Type B pancreatic cell (in vitro differentiated cells): Measurements from ENCODE around the gene PIAS2. TPM values are rescaled to one million over a fixed set of nuclear protein-coding genes. Genes with fewer than 3 reads are reported as not detected.
A peak's percentile ranks its signal among the peaks of the same experiment; 100 is the strongest.

ENCODE experiments used
- DNase-seq: peaks from one replicate; pipeline ENCODE4 v3.0.0; 2021; ENCODE audit warnings: mixed read lengths; ENCODE audit not compliant: unreplicated experiment; ENCODE audit errors: extremely low spot score
- H3K27ac Mint-ChIP-seq: 2 replicates; pipeline ENCODE4 v1.8.0; 2021; ENCODE audit warnings: mild to moderate bottlenecking, mixed read lengths
- H3K27me3 Mint-ChIP-seq: 2 replicates; pipeline ENCODE4 v1.8.0; 2021; ENCODE audit warnings: mixed read lengths
- H3K36me3 Mint-ChIP-seq: 2 replicates; pipeline ENCODE4 v1.8.0; 2021; ENCODE audit warnings: mixed read lengths
- H3K4me1 Mint-ChIP-seq: one replicate; pipeline ENCODE4 v1.8.0; 2021; ENCODE audit warnings: mixed read lengths; ENCODE audit not compliant: unreplicated experiment
- H3K4me3 Mint-ChIP-seq: 2 replicates; pipeline ENCODE4 v1.8.0; 2021; ENCODE audit warnings: mild to moderate bottlenecking, mixed read lengths
- H3K9me3 Mint-ChIP-seq: 2 replicates; pipeline ENCODE4 v1.8.0; 2021; ENCODE audit warnings: mixed read lengths
- total RNA-seq: library from RNA; stranded (reverse); gene quantifications from 2 replicates; pipeline ENCODE4 v1.2.1, GENCODE V29; 2021; ENCODE audit warnings: low replicate concordance
- TF ChIP-seq, protein P1 (sequence below): fragments of 200-600 bp; sonication (generic); conservative IDR thresholded peaks from 2 replicates; pipeline ENCODE4 v1.5.0; 2021; ENCODE audit warnings: antibody characterized with exemption, mild to moderate bottlenecking

Gene PIAS2
- total RNA-seq, 1 donor from 2014 or later: 37.6 TPM

DNA sequence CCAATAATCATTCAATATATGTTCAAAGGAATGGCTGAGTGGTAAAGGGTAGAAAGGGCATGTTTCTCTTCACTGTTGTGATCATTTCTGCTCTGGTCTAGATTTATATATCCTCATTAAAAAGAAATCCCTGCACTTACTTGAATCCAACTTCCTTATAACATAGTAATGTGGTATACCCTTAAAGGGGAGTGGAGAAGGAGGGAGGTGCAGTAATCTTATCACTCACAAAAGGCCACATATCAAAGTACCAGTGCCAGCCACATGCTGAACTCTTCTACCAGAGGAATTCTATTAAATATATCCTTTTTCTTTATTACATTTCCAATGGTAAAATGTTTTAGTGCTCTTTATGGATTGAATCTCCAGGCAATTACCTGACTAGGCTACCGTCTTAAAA lies 3.3 kb upstream of the PIAS2 start:
- Mint-ChIP-seq H3K36me3 (peaks cover 4% of the 10 kb centered on the region), H3K4me3 (peak overlapping the region; percentile 20), H3K27ac (no peak overlapping the region), H3K4me1 (peaks cover 15% of the 10 kb centered on the region), H3K27me3 (peaks cover 3% of the 10 kb centered on the region), H3K9me3 (no peaks in the 10 kb centered on the region)
- TF ChIP-seq, protein P1, sequence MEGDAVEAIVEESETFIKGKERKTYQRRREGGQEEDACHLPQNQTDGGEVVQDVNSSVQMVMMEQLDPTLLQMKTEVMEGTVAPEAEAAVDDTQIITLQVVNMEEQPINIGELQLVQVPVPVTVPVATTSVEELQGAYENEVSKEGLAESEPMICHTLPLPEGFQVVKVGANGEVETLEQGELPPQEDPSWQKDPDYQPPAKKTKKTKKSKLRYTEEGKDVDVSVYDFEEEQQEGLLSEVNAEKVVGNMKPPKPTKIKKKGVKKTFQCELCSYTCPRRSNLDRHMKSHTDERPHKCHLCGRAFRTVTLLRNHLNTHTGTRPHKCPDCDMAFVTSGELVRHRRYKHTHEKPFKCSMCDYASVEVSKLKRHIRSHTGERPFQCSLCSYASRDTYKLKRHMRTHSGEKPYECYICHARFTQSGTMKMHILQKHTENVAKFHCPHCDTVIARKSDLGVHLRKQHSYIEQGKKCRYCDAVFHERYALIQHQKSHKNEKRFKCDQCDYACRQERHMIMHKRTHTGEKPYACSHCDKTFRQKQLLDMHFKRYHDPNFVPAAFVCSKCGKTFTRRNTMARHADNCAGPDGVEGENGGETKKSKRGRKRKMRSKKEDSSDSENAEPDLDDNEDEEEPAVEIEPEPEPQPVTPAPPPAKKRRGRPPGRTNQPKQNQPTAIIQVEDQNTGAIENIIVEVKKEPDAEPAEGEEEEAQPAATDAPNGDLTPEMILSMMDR: no peak
- DNase-seq: no peak

DNA sequence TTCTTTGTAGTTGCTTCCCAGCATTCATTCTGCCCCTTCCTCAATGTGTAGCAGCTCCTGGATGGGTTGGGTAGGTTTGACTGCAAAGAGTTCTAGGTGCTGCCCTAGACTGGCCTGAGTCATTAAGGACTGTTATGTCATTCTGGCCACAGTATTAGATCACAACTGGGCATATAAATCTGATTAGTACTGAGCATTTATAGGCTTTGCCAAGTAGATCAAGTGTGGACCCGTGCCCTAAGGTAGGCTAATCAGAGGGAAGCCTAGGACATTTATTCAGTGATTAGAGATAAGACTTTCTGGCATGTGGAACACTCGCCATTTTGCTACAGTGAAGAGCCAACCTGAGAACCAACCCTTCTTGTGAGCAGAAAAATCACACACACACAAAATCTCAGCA lies 2.8 kb upstream of the PIAS2 start:
- peaks cover 4% of the 10 kb centered on the region for H3K36me3 Mint-ChIP-seq
- H3K4me1 Mint-ChIP-seq: peaks cover 19% of the 10 kb centered on the region
- no peak overlapping the region for H3K4me3 Mint-ChIP-seq
- H3K27ac Mint-ChIP-seq: no peak overlapping the region
- no peak for DNase-seq
- peaks cover 3% of the 10 kb centered on the region for H3K27me3 Mint-ChIP-seq
- H3K9me3 Mint-ChIP-seq: no peaks in the 10 kb centered on the region
- TF ChIP-seq, protein P1: no peak

DNA sequence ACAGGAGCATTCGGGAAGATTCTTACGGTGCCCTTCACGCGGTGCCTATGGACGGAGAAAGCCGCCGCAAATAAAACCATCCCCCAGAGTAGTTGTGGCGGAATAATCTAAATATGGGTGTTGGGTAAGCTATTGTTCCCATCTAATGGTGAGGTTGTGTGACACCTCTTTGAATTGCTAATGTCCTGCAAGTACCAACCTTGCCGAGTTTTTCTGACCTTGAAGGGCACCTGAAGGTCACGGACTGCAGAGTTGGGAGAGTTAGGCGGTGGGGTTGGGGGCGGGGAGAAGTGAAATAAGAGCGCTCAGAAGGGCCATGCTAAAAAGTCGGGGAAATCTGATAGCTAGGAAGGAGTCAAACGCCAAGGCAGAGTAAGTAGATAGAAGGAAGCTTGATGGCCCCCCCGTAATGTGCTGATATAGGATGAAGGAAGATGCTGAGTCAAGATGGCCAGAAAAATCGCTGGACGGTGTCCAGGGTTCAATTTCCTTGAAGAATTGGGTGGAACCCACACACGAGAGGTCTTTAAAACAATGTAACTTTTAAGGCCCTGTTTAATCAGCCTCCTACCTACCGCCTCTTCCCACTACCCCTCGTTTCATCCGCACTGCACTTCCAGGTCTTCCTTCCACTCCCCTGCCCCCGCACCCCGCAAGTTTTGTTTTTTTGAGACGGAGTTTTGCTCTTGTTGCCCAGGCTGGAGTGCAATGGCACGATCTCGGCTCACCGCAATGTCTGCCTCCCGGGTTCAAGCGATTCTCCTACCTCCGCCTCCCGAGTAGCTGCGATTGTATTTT lies 695 bp upstream of the PIAS2 start:
- no peak for DNase-seq
- Mint-ChIP-seq H3K4me3 (peak overlapping the region; percentile 96), H3K4me1 (peaks cover 30% of the 10 kb centered on the region), H3K36me3 (peaks cover 4% of the 10 kb centered on the region), H3K27me3 (peaks cover 3% of the 10 kb centered on the region), H3K9me3 (no peaks in the 10 kb centered on the region), H3K27ac (peak overlapping the region; percentile 91)
- TF ChIP-seq, protein P1: no peak

DNA sequence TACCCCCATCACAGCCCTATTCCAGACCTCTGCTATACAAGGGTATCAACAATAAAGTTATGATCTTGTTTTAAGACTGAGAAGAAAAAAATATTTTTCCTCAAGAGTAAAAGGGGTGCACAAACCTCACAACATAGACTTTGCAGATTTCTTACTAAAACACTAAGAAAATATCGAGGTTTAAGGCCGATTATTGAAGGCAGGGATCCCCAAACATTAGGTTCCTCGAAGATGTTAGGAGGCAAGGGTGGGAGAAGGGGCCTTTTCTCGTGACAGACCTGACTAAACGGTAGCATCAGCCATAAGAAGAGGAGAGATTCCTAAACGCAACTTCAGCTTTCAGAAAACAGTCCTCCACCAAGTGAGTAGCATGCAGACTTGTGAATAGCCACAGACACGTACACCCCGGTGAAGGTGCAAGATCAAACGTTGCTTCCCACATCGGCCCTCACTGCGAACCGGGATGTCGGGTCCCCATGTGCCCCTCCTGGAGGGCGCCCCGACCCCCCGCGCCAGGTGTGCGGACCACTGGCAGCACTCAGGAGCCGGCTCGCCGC lies 678 bp downstream of the PIAS2 start:
- TF ChIP-seq, protein P1: no peak
- H3K9me3 Mint-ChIP-seq: no peaks in the 10 kb centered on the region
- H3K36me3 Mint-ChIP-seq: peaks cover 4% of the 10 kb centered on the region
- peak overlapping the region; percentile 93 for H3K4me3 Mint-ChIP-seq
- H3K27ac Mint-ChIP-seq: peak overlapping the region; percentile 78
- peaks cover under 1% of the 10 kb centered on the region for H3K27me3 Mint-ChIP-seq
- no peak for DNase-seq
- peaks cover 30% of the 10 kb centered on the region for H3K4me1 Mint-ChIP-seq

DNA sequence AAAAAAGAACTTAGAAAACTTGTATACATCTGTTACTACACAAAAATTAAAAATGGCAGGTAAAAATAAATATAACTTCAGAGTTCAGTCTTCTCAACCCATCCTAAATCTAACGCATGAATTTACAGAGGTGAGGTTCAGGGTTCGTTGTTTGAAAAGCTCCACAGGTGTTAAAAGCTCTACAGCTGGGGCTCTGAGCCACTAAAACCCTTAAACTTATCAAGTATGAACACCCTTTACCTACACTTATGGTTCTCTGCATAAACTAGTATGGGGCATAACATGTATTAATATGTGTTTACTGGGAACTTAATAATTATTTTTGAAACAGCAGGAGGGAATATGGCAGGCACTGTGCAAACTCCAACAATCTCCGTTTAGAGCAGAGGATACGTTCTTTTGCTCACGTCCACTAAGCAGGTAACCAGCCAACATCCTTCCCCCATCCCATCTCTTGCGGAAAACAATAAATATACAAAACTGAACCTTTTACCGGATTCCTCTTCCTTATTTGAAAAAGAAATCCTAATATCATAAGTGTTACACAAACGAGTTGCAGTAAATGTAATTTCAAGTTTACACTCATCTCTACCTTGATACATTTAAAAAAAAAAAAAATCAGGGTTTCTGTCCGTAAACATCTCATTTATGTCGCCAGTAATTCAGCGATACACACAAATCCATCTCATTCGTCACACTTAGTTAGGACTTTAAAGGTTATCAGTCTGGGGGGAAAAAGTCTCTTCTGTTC lies 1.3 kb downstream of the PIAS2 start:
- peak overlapping the region; percentile 93 for H3K4me3 Mint-ChIP-seq
- H3K27me3 Mint-ChIP-seq: no peaks in the 10 kb centered on the region
- TF ChIP-seq, protein P1: no peak
- peak overlapping the region; percentile 78 for H3K27ac Mint-ChIP-seq
- H3K9me3 Mint-ChIP-seq: no peaks in the 10 kb centered on the region
- H3K4me1 Mint-ChIP-seq: peaks cover 30% of the 10 kb centered on the region
- H3K36me3 Mint-ChIP-seq: peaks cover 4% of the 10 kb centered on the region
- DNase-seq: no peak
